HCEC 1CT (cell line): Measurements from ENCODE around the gene DCP1A.
"Not testable (repeated sequence)": the region's sequence is repeated elsewhere in the genome, so short reads cannot be mapped to it uniquely, and the experiment has no call there.

Source experiments
- DNase-seq: peaks from one replicate; pipeline ENCODE4 v3.0.0-alpha.2; 2017

DCP1A gene

DNA sequence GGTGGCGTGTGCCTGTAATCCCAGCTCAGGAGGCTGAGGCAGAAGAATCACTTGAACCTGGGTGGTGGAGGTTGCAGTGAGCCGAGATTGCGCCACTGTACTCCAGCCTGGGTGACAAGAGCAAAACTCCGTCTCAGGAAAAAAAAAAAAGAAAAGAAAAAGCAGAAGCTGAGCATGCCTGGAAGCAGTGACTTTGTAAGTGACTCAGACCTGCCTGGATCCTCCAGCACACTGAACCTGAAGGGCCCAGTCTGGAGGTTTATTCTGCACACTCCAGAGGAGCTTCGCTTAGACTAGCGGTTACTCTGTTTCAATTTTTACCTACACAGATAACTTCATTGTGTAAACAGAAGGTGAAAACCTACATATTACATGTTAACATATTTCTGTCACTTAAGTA, 19.4 kb downstream of the DCP1A start:
- DNase-seq: not testable (repeated sequence)

- DNase-seq: no peak
Measured at GRCh38 chr3:53324105-53324504, 23.2 kb downstream of the DCP1A start.

DNA sequence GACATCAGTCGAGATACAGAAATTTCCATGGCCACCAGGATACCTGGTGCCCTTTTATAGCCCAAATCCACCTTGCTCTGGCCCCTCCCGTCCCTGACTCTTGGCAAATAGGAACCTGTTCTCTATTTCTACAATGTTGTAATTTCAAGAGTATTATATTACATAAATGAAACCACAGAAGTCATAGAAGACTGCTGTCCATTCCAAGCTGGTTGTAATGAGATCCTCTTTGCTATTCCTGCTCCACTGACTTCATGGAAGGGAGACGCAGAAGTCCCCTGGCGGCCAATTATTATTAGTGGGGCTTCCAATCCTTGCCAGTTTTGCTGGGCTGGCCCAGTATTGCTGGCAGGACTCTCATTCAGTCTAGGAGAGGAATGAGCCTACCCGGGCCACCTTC, 26.6 kb downstream of the DCP1A start:
- no peak for DNase-seq

GRCh38 chr3:53318522-53318921, 28.8 kb downstream of the DCP1A start:
- peak; percentile 8 for DNase-seq

DNA sequence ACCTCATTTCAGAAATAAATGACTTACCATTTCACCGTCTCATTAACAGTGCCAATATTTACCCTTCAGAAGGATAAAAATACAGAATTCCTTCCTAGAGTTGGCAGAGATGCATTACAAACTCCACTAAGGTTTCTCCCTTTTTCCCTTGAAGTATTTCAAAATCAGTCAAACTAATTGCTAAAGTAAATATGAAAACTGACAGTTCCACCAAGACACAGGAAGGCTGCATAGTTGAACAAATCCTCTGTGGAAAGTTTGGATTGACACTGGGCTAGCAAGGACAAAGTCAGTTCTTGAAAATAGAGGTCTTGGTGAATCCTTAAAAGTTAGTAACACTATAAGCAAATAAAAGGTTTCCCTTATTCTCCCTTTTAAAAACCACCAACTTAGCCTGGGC, 34.5 kb downstream of the DCP1A start:
- no peak for DNase-seq

- DNase-seq: no peak
Measured at GRCh38 chr3:53311882-53312281, 35.5 kb downstream of the DCP1A start.

- DNase-seq: no peak
Measured at GRCh38 chr3:53303957-53304356, 43.4 kb downstream of the DCP1A start.

GRCh38 chr3:53303549-53303948, 43.8 kb downstream of the DCP1A start:
- no peak for DNase-seq

- DNase-seq: no peak
Measured at GRCh38 chr3:53300826-53301225, 46.5 kb downstream of the DCP1A start.

DNA sequence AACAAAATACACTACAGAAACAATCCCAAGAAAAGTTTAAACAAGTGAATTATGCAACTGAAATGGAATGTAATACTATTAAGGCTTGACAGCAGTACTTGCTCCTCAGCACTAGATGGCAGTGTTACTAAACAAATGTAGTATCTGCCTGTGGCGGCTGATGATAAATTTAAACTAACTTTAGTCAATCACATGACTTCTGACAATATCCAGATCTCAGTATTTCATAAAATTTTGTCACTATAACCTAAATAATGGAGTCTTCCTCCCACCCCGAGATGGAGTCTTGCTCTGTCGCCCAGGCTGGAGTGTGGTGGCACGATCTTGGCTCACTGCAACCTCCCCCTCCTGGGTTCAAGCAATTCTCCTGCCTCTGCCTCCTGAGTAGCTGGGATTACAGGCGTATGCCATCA, 47.7 kb downstream of the DCP1A start:
- DNase-seq: peak; percentile 78

DNA sequence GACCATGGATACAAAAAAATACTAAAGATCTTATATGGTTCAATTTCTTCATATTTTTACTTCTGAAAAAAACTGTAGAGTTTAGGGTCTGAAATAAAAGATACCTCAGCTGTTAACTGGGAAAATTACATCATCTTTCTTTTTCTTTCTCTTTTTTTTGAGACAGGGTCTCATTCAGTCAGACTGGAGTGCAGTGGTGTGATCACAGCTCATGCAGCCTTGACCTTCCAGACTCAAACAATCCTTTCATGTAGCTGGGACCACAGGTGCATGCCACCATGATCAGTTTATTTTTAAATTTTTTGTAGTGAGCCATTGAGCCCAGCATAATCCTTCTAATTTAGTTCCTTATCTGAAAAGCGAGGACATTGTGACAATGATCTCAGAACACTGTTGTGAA, 51.9 kb downstream of the DCP1A start:
- no peak for DNase-seq

GRCh38 chr3:53293867-53294266, 53.5 kb downstream of the DCP1A start:
- no peak for DNase-seq

GRCh38 chr3:53288214-53288613, 59.1 kb downstream of the DCP1A start:
- no peak for DNase-seq

- no peak for DNase-seq
Measured at GRCh38 chr3:53287131-53287629, 60.2 kb downstream of the DCP1A start.

GRCh38 chr3:53286727-53287126, 60.6 kb downstream of the DCP1A start:
- no peak for DNase-seq

GRCh38 chr3:53282581-53282980, 64.8 kb downstream of the DCP1A start:
- DNase-seq: no peak

DNA sequence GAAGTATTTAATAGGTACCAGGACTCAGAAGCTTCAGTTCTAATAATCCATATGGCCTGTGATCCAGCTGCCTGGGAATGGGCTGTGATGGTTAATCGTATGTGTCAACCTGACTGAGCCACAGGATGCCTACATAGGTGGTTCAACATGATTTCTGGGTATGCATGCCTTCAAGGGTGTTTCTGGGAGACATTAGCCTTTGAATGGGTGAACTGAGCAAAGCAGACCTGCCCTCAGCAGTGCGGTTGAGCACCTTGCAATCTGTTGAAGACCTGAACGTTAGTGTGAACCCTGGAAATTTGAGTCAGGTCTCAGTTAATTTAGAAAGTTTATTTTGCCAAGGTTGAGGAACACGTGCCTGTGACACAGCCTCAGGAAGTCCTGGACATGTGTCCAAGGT, 68.7 kb downstream of the DCP1A start:
- no peak for DNase-seq

DNA sequence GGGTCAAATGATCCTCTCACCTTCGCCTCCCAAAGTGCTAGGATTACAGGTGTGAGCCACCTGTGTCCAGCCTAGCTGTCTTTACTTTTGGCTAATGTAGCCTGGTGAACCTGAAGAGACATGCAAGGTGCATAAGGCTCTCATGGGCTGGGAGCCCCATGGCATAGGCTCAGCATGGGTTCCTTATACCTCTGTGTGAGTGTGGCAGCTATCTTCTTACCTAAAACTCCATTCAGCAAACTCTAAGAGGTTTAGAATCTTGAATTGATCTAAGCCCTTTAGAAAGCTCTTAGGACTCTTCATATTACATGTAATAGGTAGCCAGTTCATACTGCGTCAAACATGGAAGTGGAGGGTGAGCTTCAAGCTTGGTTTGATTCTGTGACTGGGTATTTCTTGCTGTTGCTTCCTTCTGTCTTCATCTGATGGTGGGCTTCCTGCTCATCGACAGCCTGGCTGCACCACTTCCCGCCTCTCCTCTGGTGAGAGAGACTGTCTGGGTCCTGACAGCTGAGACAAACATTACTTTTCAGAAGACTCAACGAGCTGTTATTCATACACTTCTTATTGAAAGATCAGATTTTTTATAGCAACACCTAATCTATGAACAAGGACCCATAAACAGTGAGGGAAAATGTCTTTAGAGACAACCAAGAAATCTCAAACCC, 72.3 kb downstream of the DCP1A start:
- no peak for DNase-seq

- DNase-seq: no peak
Measured at GRCh38 chr3:53273146-53273670, 74.1 kb downstream of the DCP1A start.

DNA sequence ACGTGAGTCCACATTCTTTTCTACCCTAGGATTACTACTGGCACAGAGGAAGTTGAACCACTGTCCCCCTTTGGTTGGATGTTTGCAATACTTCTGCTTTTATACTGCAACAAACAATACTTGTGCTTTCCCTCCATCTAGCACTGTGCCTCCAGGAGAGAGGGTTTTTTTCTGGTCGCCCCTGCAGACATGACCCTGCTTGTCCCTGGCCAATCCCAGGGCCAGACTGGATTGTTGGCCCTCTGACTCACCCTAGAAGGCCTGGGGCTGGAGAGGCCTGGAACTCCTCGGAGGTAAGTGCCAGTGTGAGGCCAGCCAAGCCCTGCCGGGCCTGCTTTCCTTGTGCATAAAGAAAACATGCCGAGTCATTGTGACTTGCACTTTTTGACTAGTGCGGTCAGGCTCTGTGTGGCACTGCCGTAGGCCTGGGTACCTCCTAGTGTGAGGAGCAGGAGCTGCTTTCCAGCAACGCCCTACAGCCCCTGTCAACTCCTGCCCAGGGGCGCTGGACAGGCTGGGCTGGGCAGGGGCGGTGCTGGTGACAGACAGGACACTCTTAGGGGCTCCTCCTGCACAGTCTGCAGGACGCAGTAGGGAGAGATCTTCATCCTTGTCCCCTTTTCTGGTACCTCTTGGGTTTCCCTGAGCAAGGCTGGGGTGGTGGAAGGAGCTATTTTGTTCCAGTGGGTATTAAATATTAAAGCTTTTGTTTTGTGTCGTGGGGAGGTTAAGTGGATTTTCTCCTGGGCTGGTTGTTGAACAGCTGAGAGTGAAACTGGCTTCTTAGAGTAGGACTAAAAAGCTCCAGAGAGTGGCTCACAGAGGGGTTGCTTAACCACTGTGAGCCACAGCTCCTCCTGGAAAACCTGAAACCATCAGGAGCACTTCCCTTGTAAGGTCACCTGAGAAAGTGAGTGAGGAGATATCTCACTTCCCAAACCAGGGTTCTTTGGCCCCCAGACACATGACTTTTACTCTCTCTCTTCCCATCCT, 77.2 kb downstream of the DCP1A start:
- peak; percentile 86 for DNase-seq

- not testable (repeated sequence) for DNase-seq
Measured at GRCh38 chr3:53269193-53269592, 78.2 kb downstream of the DCP1A start.

DNA sequence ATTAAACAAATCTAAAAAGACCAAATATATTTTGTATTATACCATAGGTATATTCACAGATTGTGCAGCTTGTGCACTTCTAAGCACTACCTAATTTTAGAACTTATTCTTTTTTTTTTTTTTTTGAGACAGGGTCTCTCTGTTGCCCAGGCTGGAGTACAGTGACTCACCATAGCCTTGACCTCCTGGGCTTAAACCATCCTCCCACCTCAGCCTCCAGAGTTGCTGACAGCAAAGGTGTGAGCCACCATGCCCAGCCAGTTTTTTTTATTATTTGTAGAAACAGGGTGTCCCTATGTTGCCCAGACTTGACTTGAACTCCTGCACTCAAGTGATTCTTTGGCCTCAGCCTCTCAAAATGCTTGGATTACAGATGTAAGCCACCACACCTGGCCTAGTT, 79.6 kb downstream of the DCP1A start:
- no peak for DNase-seq

DNA sequence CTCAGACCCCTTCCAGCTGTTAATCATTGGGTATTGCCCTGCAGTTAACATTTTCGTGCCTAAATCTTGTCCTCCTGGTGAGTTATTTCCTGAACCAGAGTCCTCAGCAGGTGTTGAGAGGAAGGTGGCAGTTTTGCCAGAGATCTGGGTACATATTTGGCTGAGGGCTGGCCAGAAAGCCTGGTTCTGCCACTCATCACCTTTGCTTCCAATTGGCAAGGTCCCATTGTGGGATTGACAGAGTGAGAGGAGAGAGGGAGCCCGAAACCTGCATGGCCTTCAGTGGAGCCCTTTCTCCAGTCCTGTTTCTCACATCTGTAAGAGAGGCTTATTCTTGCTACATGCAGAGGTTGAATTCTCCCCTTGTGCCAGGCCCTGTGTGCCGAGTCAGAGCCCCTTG, 82.6 kb downstream of the DCP1A start:
- DNase-seq: no peak

- DNase-seq: no peak
Measured at GRCh38 chr3:53263907-53264306, 83.4 kb downstream of the DCP1A start.
